GM19328 (cell line): ENCODE results near the gene FAM228B.
A peak's percentile ranks its signal among the peaks of the same experiment; 100 is the strongest.
"Not testable (repeated sequence)": the region's sequence is repeated elsewhere in the genome, so short reads cannot be mapped to it uniquely, and the experiment has no call there.

Experiments
- ATAC-seq: cut with Tn5 transposase; IDR thresholded peaks from one replicate; pipeline ENCODE4 v1.9.1; 2021; ENCODE audit warnings: mild to moderate bottlenecking, moderate library complexity; ENCODE audit not compliant: unreplicated experiment

FAM228B gene

GRCh38 chr2:24123195-24123921 lies at the start of gene FAM228B, which contains the start of gene PFN4:
FAM228B (plus strand) TSS chr2:24123469; CDS start chr2:24124362, 893 bp downstream.
PFN4 (minus strand) TSS chr2:24123334; CDS start chr2:24122535, 799 bp downstream.
- ATAC-seq: peak; percentile 84

GRCh38 chr2:24073816-24074215 lies 49.5 kb upstream of the FAM228B start:
- no peak for ATAC-seq

GRCh38 chr2:24075259-24075658 lies 48.0 kb upstream of the FAM228B start:
- no peak for ATAC-seq

- peak; percentile 95 for ATAC-seq
Measured at GRCh38 chr2:24075915-24076848, 47.1 kb upstream of the FAM228B start, which contains the start of gene SF3B6. SF3B6 (minus strand) TSS chr2:24076326; CDS start chr2:24076229, 97 bp downstream.

GRCh38 chr2:24076849-24077534 lies 46.3 kb upstream of the FAM228B start:
- peak; percentile 17 for ATAC-seq

GRCh38 chr2:24077535-24077877 lies 45.8 kb upstream of the FAM228B start:
- no peak for ATAC-seq

GRCh38 chr2:24077879-24078278 lies 45.4 kb upstream of the FAM228B start:
- ATAC-seq: no peak

- no peak for ATAC-seq
Measured at GRCh38 chr2:24080701-24081100, 42.6 kb upstream of the FAM228B start.

- ATAC-seq: no peak
Measured at GRCh38 chr2:24082787-24083566, 40.3 kb upstream of the FAM228B start.

- peak; percentile 69 for ATAC-seq
Measured at GRCh38 chr2:24083567-24084385, 39.5 kb upstream of the FAM228B start.

- ATAC-seq: peak; percentile 67
Measured at GRCh38 chr2:24084386-24085199, 38.7 kb upstream of the FAM228B start, which contains the start of gene TP53I3. TP53I3 (minus strand) TSS chr2:24084834; CDS start chr2:24084326, 508 bp downstream.

- ATAC-seq: no peak
Measured at GRCh38 chr2:24085200-24085489, 38.1 kb upstream of the FAM228B start.

GRCh38 chr2:24086241-24086640 lies 37.0 kb upstream of the FAM228B start:
- ATAC-seq: no peak

- no peak for ATAC-seq
Measured at GRCh38 chr2:24087032-24087431, 36.2 kb upstream of the FAM228B start.

GRCh38 chr2:24088821-24089359 lies 34.4 kb upstream of the FAM228B start:
- no peak for ATAC-seq

- not testable (repeated sequence) for ATAC-seq
Measured at GRCh38 chr2:24093270-24093669, 30.0 kb upstream of the FAM228B start.

GRCh38 chr2:24095171-24095677 lies 28.0 kb upstream of the FAM228B start:
- ATAC-seq: not testable (repeated sequence)

- ATAC-seq: not testable (repeated sequence)
Measured at GRCh38 chr2:24100732-24101131, 22.5 kb upstream of the FAM228B start.
